Glomerular visceral epithelial cell (primary cell): ENCODE results near the gene ANKHD1.
A peak's percentile ranks its signal among the peaks of the same experiment; 100 is the strongest.
"Not testable (repeated sequence)": the region's sequence is repeated elsewhere in the genome, so short reads cannot be mapped to it uniquely, and the experiment has no call there.

ENCODE experiments used
- DNase-seq: peaks from one replicate; pipeline ENCODE4 v3.0.0-alpha.2; 2016; ENCODE audit errors: extremely low spot score

The ANKHD1 gene

GRCh38 chr5:140420665-140421361, 19.2 kb downstream of the ANKHD1 start:
- no peak for DNase-seq

DNA sequence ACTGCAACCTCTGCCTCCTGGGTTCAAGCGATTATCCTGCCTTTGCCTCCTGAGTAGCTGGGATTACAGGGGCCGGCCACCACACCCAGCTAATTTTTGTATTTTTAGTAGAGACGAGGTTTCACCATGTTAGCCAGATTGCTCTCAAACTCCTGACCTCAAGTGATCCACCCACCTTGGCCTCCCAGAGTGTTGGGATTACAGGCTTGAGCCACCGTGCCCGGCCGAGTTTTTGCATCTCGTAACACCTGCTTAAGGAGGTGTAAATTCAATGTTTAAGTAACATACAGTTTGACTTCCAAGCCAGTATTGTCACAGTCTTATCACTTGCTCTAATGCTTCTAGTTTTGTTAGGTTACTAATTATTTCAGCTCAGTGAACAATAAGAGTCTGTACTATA, 19.7 kb downstream of the ANKHD1 start:
- not testable (repeated sequence) for DNase-seq

GRCh38 chr5:140423609-140424008, 22.0 kb downstream of the ANKHD1 start:
- DNase-seq, result no peak

GRCh38 chr5:140424135-140424534, 22.5 kb downstream of the ANKHD1 start:
- DNase-seq, result no peak

DNA sequence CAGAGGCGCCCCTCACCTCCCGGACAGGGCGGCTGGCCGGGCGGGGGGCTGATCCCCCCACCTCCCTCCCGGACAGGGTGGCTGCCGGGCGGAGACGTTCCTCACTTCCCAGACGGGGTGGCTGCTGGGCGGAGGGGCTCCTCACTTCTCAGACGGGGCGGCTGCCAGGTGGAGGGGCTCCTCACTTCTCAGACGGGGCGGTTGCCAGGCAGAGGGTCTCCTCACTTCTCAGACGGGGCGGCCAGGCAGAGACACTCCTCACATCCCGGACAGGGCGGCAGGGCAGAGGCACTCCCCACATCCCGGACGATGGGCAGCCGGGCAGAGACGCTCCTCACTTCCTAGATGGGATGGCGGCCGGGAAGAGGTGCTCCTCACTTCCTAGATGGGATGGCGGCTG, 26.1 kb downstream of the ANKHD1 start:
- not testable (repeated sequence) for DNase-seq

DNA sequence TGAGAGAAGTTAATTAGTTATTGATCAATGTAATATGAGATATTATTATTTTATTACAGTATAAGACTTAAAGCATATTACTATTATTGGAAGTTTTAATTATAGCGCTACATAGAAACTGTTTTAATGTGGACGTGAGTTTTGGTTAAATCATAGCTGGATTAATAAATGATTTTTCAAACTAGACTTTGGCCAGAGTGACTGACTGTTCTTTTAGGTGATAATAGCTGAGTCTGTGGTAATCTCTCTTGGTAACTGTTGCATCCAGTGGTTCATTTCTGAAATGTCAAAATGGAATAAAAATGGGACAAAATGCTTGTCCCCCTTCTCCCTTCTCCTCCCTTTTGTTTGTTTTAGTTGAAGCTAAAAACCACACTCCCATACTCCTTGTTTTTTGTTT, 28.1 kb downstream of the ANKHD1 start:
- DNase-seq, result no peak

GRCh38 chr5:140432212-140432611, 30.6 kb downstream of the ANKHD1 start:
- no peak for DNase-seq

- DNase-seq, result no peak
Measured at GRCh38 chr5:140432916-140433315, 31.3 kb downstream of the ANKHD1 start.

- DNase-seq, result not testable (repeated sequence)
Measured at GRCh38 chr5:140457368-140457767, 55.7 kb downstream of the ANKHD1 start.

DNA sequence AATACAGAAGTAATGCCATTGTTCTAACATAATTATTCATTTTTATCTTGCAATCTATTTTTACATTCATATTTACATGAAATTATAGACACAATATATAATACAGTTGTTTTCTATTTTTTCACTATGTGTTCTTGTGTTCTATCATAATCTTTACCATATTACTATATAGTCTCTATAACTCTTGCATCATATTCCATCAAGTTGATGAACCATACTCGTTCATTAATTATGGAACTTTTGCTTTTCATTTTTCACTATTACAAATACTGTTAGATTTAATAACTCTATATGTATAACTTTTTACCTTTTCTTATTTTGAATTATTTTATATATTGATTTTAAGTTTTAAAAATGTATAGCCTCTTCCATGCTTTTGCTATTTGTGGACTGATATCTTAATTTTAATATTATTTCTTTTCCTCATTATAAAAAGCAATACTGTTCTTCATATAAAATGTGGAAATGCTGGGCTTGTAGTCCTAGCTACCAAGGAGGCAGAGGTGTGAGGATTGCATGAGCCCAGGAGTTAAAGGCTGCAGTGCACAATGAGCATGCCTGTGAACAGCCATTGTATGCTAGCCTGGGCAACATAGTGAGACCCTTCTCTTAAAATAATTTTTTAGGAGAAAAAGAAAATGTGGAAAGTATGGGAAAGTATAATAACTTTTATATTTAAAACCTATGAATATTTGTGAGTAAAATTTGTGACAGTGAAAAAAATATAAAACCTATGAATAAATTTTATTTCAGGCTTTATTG, 65.5 kb downstream of the ANKHD1 start:
- DNase-seq, result no peak

DNA sequence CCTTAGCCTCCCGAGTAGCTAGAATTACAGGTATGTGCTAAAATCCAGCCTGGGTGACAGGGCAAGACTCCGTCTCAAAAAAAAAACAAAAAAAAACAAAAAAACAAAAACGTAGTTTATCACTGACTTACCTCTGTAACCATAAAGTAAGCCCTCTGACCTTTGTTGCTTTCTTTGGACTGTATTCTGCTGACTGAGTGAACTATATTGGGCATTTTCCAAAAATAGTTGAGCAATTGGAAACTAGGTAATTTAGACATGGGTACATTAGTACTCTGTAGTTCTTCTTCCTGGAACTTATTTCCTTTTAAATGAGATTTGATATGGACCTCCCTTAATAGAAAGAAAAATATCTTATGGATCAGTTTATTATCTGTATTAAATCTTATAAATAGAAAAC, 66.6 kb downstream of the ANKHD1 start:
- no peak for DNase-seq

- DNase-seq, result no peak
Measured at GRCh38 chr5:140469259-140469658, 67.6 kb downstream of the ANKHD1 start.

DNA sequence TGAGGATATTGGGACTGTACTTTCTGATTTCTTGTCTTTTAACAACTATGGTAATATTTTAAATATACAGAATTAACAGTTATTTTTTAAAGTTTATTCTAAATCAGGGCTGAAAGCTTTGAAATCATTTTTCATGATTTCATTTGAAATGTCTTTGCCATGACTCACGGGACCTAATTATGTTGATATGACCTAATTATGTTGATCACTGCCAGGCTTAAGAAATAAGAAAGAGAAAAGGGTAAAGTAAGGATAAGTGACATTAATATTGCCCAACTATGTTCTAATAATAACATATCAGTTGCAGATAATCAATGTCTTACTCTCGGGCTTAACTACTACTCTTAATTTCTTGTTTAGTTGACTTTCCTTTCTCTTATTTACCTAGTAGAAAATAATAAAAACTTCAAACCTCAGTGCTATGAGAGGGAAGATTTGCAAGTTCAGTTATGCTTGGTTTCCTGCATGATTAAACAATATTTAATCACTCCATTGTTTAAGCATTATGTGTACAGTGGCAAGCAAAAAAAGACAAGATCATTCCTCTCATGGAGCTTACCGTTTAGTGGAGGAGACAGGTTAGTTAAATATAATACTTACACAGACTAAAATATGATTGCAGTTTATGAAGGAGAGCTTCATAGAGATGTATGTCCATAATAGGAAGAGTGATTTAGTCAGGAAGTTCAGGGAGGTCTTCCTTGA, 78.8 kb downstream of the ANKHD1 start:
- DNase-seq, result no peak

DNA sequence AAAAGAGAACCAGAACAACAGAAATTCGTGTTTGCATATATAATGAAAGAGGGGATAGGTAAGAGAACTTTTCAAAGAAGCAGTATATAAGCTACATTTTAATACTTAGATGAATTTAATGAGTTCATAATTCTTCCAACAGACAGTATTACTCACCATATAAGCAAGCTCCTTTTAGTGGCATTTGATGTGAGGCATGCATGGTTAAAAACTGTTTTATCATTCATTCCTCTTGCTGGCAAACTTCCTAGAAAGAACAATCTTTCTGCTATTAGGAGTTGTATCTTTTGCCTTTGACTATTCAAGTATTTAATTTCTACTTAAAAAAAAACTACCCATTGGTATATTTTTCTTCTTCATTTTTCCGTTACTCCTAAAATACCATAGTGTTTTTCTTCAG, 80.1 kb downstream of the ANKHD1 start:
- DNase-seq, result no peak

DNA sequence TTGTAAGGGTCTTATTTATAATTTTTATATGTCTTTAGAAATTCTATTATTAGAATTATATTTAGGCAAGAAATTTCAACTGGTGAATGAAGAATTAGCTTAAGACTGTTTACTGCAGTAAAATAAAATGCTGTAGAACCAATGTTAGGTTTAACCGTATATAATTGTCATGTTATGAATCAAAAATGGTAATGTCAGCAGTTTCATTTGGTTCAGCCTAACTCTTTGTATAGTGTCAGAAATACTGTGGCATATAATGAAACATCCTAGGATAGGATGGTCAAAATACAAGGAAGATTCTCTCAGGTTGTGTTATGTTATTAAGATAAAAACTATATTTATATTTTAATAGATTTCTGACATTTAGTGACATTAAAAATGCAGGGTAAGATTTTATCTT, 81.4 kb downstream of the ANKHD1 start:
- no peak for DNase-seq

- not testable (repeated sequence) for DNase-seq
Measured at GRCh38 chr5:140488141-140488540, 86.5 kb downstream of the ANKHD1 start.

- DNase-seq, result no peak
Measured at GRCh38 chr5:140488914-140489313, 87.3 kb downstream of the ANKHD1 start.

- peak; percentile 31 for DNase-seq
Measured at GRCh38 chr5:140497897-140498296, 96.3 kb downstream of the ANKHD1 start.

- DNase-seq, result no peak
Measured at GRCh38 chr5:140498591-140498990, 97.0 kb downstream of the ANKHD1 start.

GRCh38 chr5:140502834-140503233, 101.2 kb downstream of the ANKHD1 start:
- no peak for DNase-seq

GRCh38 chr5:140509898-140510297, 108.3 kb downstream of the ANKHD1 start:
- no peak for DNase-seq

DNA sequence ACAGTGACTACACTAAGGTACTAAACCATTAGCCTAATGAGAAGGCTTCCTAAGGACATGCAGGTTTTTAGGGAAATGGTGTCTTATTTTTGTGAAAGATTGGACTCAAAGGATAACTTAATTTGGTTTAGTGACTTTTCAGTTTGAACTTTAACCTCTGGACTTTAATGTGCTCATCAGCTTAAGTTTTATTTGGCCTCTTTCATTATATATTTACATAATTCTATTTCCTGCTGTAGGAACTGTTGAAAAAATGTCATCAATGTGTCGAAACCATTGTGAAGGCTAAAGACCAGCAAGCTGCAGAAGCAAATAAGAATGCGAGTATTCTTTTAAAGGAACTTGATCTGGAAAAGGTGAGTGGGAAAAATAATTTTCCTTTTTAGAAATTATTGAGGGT, 111.5 kb downstream of the ANKHD1 start:
- DNase-seq, result no peak

DNA sequence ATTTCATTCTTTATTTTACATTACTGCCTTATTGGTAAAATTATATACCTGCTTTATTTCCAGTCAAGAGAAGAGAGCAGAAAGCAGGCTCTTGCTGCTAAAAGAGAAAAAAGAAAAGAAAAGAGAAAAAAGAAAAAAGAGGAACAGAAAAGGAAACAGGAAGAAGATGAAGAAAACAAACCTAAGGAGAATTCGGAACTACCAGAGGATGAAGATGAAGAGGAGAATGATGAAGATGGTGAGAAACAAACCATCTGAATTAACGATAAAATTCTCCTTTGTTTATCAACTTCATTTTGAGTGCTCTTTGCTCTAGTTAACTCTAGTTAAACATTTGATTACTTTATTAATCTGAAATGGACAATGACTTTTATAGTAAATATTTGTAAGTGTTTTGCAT, 122.4 kb downstream of the ANKHD1 start:
- no peak for DNase-seq
